NB4 (cell line): Measurements from ENCODE around the gene THBS3.

Source experiments
- DNase-seq: peaks from one replicate; pipeline ENCODE4 v3.0.0; 2010; ENCODE audit warnings: low read depth
- H3K4me3 ChIP-seq: one replicate; pipeline ENCODE4 v1.5.1; 2011; ENCODE audit warnings: mild to moderate bottlenecking, low read depth, low read length, moderate library complexity
- MYC ChIP-seq: IDR thresholded peaks from 2 replicates; pipeline ENCODE4 v1.6.1; 2011; ENCODE audit warnings: low read depth, low read length
- POLR2A ChIP-seq: IDR thresholded peaks from 2 replicates; pipeline ENCODE4 v1.6.1; 2011; ENCODE audit warnings: mild to moderate bottlenecking; ENCODE audit not compliant: insufficient read length; ENCODE audit errors: extremely low read depth
- TF ChIP-seq, protein P1 (sequence below): IDR thresholded peaks from 2 replicates; pipeline ENCODE4 v1.6.1; 2011; ENCODE audit warnings: low read depth, low read length
- TF ChIP-seq, protein P2 (sequence below): IDR thresholded peaks from one replicate; pipeline ENCODE4 v1.5.1; 2012; ENCODE audit warnings: low read depth, low read length

The THBS3 gene

DNA sequence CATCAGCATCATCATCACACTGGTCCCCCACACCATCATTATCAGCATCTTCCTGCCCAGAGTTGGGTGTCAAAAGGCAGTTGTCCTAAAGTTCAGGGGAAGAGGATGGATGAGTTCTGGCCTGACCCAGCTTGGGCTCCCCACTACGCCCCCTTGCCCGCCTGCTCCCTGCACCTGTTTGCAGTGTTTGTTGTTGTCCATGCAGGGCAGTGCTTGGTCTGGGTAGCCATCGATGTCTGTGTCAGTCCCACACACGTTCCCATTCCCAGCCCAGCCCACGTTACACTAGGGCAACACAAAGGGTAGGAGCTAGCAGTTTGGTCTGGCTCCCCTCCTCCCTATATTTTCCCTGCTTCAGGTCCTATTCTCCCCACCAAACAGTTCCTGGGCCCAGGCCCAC, 6.8 kb downstream of the THBS3 start:
- TF ChIP-seq POLR2A (no peak), MYC (no peak)
- TF ChIP-seq, protein P1, sequence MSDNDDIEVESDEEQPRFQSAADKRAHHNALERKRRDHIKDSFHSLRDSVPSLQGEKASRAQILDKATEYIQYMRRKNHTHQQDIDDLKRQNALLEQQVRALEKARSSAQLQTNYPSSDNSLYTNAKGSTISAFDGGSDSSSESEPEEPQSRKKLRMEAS = no peak
- TF ChIP-seq, protein P2, sequence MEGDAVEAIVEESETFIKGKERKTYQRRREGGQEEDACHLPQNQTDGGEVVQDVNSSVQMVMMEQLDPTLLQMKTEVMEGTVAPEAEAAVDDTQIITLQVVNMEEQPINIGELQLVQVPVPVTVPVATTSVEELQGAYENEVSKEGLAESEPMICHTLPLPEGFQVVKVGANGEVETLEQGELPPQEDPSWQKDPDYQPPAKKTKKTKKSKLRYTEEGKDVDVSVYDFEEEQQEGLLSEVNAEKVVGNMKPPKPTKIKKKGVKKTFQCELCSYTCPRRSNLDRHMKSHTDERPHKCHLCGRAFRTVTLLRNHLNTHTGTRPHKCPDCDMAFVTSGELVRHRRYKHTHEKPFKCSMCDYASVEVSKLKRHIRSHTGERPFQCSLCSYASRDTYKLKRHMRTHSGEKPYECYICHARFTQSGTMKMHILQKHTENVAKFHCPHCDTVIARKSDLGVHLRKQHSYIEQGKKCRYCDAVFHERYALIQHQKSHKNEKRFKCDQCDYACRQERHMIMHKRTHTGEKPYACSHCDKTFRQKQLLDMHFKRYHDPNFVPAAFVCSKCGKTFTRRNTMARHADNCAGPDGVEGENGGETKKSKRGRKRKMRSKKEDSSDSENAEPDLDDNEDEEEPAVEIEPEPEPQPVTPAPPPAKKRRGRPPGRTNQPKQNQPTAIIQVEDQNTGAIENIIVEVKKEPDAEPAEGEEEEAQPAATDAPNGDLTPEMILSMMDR = no peak
- DNase-seq = no peak
- no peak overlapping the region for H3K4me3 ChIP-seq

DNA sequence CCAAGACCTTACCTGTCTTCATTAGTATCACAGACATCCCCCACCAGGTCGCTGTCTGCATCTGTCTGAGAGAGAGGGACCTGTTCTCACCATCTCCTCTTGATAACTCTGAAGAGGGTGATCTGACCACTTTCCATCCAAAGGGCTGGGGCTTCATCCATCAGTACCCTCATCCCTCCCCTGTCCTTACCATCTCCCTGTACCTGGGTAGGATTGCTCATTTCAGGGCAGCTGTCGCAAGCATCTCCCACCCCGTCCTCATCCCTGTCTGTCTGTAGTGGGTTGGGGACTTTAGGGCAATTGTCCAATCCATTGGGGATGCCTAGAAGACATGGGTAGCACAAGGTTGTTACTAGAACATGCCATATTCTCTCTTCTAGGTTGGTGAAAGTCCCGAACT, 7.9 kb downstream of the THBS3 start:
- TF ChIP-seq MYC = no peak
- TF ChIP-seq, protein P1 = no peak
- no peak for TF ChIP-seq POLR2A
- TF ChIP-seq, protein P2 = no peak
- H3K4me3 ChIP-seq = no peak overlapping the region
- no peak for DNase-seq

DNA sequence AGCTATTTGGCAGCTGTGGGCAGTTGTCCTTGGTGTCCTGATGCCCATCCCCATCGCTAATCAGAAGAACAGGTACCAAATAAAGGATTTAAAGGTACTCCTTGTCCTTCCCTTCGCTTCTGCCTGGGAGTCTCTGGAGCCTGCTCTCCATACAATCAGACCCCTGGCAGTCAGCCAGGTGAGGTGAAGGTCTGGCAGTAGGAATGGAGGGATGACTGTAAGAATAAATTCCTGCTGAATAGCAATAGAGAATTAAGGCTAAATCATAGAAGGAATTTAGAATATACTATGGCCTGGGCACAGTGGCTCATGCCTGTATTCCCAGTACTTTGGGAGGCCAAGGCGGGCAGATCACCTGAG, 9.2 kb downstream of the THBS3 start:
- DNase-seq = no peak
- no peak for TF ChIP-seq MYC
- no peak overlapping the region for H3K4me3 ChIP-seq

DNA sequence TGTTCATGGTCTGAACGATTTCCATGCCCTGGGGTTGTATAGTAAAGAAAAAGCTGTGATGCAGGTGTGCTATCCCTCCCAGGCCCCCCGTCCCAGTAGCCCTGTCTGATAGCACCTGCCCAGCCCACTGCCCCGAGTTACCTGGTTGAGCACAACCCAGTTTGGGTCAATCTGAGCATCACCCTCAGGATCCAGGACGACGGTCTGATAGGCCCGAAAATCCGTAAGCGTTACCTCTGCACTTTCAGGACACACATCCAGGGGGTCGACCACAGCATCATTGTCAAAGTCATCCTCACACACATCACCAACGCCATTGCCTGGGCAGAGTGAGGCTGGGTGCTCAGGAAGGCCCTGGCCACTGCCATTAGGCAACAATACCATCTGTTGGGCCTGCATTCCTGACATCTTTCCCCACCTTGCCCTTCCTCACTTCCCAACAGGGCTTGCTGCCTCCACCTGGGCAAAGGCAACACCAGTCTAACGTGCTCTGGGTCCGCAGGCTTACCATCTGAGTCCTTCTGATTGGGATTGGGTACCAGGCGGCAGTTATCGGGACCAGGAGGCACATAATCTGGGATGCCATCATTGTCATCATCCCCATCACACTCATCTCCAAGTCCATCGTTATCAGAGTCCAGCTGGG, 9.7 kb downstream of the THBS3 start:
- H3K4me3 ChIP-seq = no peak overlapping the region
- DNase-seq = no peak
- TF ChIP-seq POLR2A = no peak
- TF ChIP-seq, protein P2 = no peak
- TF ChIP-seq MYC = no peak
- TF ChIP-seq, protein P1 = no peak

DNA sequence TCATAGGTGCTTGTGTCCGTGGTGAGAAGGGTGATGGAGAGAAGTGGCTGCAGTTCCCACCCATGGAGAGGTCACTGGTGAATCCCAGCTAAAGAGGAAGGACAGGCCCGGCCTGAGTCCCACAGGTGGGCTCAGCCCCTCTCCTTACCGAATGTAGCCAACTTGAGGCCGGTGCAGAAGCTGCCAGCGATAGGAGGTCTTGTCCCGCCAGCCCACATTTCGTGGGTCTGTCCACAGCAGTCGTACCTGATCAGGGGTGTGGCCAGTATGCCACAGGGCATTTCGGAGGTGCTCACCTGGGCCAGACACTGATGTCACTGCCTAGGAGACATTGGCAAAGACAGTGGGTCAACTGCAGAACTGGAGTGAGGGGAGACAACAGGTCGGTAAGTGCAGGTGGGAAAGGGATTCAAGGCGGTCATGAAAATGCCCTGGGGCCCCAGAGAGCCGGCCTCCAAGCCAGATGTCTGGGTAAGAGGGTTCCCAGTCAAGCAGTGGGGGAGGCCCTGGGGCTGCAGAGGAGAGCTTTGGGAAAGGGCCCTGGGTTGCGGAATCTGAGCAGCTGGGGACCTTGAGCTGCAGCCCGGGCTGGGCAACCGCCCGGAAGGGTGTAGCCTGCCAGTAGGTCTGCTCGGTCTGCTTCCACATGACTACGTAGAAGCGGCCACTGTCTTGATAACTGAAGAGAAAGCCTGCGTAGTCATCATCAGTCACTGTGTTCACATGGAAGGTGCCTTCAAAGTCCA, 10.6 kb downstream of the THBS3 start:
- TF ChIP-seq, protein P2 = no peak
- TF ChIP-seq, protein P1 = no peak
- no peak for TF ChIP-seq MYC
- TF ChIP-seq POLR2A = no peak
- DNase-seq = no peak
- H3K4me3 ChIP-seq = no peak overlapping the region

DNA sequence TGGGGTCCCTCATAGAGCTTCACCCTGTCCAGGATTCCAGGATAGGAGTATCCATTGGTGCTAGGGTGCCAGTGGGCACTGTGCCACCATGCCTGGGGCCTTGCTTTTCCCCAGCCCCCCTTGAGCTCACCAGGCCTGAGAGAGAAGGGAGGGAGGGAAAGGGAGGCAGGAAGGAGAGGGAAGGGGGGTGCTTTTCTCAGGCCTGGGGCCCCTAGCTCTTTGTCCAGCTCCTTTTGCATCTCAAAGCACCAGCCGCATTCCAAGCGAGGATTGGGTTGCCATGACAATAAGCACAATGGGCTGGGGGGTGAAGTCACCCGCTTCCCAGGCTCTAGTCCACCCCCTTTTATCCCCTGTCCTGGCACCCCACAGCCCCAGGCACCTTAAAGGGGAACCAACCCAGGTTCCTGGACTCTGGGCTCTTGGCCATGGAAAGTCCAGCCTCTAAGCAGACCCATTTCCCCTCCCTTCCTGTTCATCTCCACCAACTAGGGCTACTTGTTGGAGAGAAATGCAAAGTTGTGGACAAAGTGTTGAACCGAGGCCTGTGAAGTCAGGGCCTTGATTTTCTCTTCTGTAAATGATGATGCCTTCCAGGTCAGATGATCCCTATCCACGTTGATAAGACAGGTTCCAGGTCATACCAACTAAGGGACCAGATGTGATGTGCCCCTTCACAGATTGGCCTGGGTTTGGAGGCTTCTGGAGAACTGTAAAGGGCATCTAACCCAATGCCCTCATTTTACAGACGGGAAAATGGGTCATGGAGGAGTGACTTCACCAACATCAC, 11.4 kb downstream of the THBS3 start:
- no peak overlapping the region for H3K4me3 ChIP-seq
- no peak for TF ChIP-seq MYC
- TF ChIP-seq, protein P2 = no peak
- TF ChIP-seq, protein P1 = no peak
- TF ChIP-seq POLR2A = no peak

More for the DNA sequence above, 11.4 kb downstream of the THBS3 start:
- no peak for DNase-seq
